ENCODE data around the gene TIMM50. TPM values are rescaled to one million over a fixed set of nuclear protein-coding genes. Genes with fewer than 3 reads are reported as not detected.
A peak's percentile ranks its signal among the peaks of the same experiment; 100 is the strongest.

Gene TIMM50
- total and polyA plus RNA-seq, 2 of the 13 experiments (the other 11 are each of a cell fraction or from before 2014, with no cell fraction given) = 91.1 to 92.5 TPM

- TF ChIP-seq ZNF512B (CRISPR knock-in tag; IDR thresholded peaks at IDR 0.05; ENCODE audit: borderline replicate concordance) (no peak), ZNF225 (CRISPR knock-in tag; IDR thresholded peaks at IDR 0.05) (no peak), ZSCAN5A (CRISPR knock-in tag; IDR thresholded peaks at IDR 0.05; ENCODE audit: borderline replicate concordance) (no peak), RXRB (CRISPR knock-in tag; IDR thresholded peaks at IDR 0.05; ENCODE audit: borderline replicate concordance) (no peak), ZNF292 (CRISPR knock-in tag; IDR thresholded peaks at IDR 0.05; ENCODE audit: borderline replicate concordance, low read depth) (no peak), ATF7 (IDR thresholded peaks at IDR 0.05) (no peak), ATF7 (CRISPR knock-in tag; IDR thresholded peaks at IDR 0.05) (no peak), HNF4G (IDR thresholded peaks at IDR 0.05; ENCODE audit: borderline replicate concordance, low read depth, low read length) (peak; percentile 40; the same call in 1 of the 2 replicates), HNF4G (CRISPR knock-in tag; IDR thresholded peaks at IDR 0.05; ENCODE audit: borderline replicate concordance, low read depth) (no peak), ZNF563 (CRISPR knock-in tag; IDR thresholded peaks at IDR 0.05) (peak; percentile 46; the same call in 1 of the 2 replicates), RCOR2 (CRISPR knock-in tag; IDR thresholded peaks at IDR 0.05) (no peak), ZFP37 (CRISPR knock-in tag; IDR thresholded peaks at IDR 0.05; ENCODE audit: borderline replicate concordance) (no peak), STAG1 (CRISPR knock-in tag; IDR thresholded peaks at IDR 0.05) (peak; percentile 20; the same call in 1 of the 2 replicates), TOE1 (CRISPR knock-in tag; IDR thresholded peaks at IDR 0.05) (no peak), POLR2AphosphoS5 (IDR thresholded peaks at IDR 0.05; ENCODE audit: low read depth, low read length) (no peak), NR2C2 (CRISPR knock-in tag; IDR thresholded peaks at IDR 0.05; ENCODE audit: borderline replicate concordance) (peak; percentile 30; the same call in 1 of the 2 replicates), SMAD9 (CRISPR knock-in tag; IDR thresholded peaks at IDR 0.05) (no peak), JUND (CRISPR knock-in tag; IDR thresholded peaks at IDR 0.05) (no peak), ZNF670 (CRISPR knock-in tag; IDR thresholded peaks at IDR 0.05; ENCODE audit: borderline replicate concordance) (no peak), FOXC1 (CRISPR knock-in tag; IDR thresholded peaks at IDR 0.05; ENCODE audit: borderline replicate concordance) (no peak), ZNF207 (IDR thresholded peaks at IDR 0.05; ENCODE audit: borderline replicate concordance) (no peak), HOXA7 (CRISPR knock-in tag; IDR thresholded peaks at IDR 0.05) (no peak), BRF2 (CRISPR knock-in tag; IDR thresholded peaks at IDR 0.05) (no peak), ZNF672 (CRISPR knock-in tag; IDR thresholded peaks at IDR 0.05) (no peak), KDM6A (CRISPR knock-in tag; IDR thresholded peaks at IDR 0.05; ENCODE audit: low read depth) (no peak), CHCHD3 (CRISPR knock-in tag; IDR thresholded peaks at IDR 0.05) (no peak), ATAD3A (CRISPR knock-in tag; IDR thresholded peaks at IDR 0.05) (no peak), ETV6 (CRISPR knock-in tag; conservative IDR thresholded peaks at IDR 0.05) (no peak)
These were observed 34.4 kb downstream of the TIMM50 start, which contains the start of gene SELENOV (continued) for GRCh38 chr19:39514840-39515550.

All from HepG2 (cell line).